Measurements from ENCODE around the gene REG3A.

Gene REG3A

DNA sequence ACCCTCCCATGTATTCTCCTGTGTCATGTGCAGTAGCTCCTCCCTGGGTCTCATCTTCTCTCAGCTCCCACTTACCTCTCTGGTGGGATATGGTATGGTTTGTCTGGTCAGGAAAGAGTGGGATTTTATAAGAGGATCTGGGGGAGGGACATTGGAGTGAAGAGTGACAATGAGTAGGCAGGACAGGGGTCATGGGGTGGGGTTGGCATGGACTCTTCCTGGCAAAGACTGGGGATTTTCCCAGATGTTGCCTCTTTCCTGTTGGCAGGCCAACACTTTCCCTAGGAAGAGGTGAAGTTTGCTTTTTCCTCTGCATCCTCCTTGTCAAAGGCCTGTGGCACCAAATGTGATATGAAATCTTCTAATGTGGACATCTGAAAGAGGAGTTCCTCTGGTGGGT lies at the start of gene REG3A:
Gene REG3A, minus strand, starts transcription at position 101 of the 400 bp plus-strand sequence. CDS start 348 bp downstream, outside the sequence.
- H3K4me3 ChIP-seq (ENCODE audit: low read depth, low read length) = no peak within 1 kb of the TSS
- DNase-seq (ENCODE audit: low read depth) = no peak

DNA sequence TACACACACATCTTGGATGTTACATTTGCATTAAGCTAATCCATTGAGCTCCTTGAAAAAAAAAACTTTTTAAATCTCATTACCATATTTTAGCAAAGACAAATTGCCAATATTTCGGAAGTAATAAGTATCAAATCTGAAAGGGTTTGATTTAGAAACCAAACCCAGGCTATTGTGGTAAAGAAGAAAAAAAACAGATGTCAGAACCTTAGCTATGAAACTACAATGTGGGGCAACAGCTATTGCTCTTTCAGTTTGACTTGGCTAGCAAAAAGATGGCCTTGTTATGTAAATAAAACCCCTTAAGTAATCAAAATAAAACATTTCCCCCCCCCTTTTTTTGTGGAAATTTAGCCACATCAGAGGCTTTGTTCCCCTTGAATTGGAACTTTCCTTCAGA lies 41.2 kb upstream of the REG3A start:
- H3K4me3 ChIP-seq (ENCODE audit: low read depth, low read length) = no peak overlapping the region
- TF ChIP-seq, protein P1, sequence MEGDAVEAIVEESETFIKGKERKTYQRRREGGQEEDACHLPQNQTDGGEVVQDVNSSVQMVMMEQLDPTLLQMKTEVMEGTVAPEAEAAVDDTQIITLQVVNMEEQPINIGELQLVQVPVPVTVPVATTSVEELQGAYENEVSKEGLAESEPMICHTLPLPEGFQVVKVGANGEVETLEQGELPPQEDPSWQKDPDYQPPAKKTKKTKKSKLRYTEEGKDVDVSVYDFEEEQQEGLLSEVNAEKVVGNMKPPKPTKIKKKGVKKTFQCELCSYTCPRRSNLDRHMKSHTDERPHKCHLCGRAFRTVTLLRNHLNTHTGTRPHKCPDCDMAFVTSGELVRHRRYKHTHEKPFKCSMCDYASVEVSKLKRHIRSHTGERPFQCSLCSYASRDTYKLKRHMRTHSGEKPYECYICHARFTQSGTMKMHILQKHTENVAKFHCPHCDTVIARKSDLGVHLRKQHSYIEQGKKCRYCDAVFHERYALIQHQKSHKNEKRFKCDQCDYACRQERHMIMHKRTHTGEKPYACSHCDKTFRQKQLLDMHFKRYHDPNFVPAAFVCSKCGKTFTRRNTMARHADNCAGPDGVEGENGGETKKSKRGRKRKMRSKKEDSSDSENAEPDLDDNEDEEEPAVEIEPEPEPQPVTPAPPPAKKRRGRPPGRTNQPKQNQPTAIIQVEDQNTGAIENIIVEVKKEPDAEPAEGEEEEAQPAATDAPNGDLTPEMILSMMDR (IDR thresholded peaks at IDR 0.05; ENCODE audit: low read depth, low read length, missing control alignments) = no peak
- DNase-seq (ENCODE audit: low read depth) = no peak

More for the DNA sequence above, at the start of gene REG3A:
- TF ChIP-seq, protein P1 (IDR thresholded peaks at IDR 0.05; ENCODE audit: low read depth, low read length, missing control alignments) = no peak

DNA sequence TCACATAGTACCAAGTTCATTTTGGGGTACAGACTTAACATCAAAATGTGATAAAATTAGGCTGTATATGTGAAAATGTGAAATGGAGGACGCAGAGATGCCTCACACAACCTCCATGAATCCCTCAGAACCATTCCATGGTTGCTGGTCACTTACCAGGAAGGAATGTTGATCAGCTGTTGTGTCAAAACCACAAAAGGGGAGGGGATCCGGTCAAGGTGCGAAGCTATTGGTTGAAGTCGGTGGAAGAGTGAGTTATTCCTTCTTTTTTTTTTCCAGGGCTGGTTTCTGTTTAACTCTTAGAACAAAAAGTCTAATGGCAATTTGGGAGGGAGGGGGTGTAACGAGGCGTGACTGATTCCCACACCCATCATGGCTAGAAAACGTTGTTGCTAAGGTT lies 32.3 kb upstream of the REG3A start:
- H3K4me3 ChIP-seq (ENCODE audit: low read depth, low read length) = no peak overlapping the region

DNA sequence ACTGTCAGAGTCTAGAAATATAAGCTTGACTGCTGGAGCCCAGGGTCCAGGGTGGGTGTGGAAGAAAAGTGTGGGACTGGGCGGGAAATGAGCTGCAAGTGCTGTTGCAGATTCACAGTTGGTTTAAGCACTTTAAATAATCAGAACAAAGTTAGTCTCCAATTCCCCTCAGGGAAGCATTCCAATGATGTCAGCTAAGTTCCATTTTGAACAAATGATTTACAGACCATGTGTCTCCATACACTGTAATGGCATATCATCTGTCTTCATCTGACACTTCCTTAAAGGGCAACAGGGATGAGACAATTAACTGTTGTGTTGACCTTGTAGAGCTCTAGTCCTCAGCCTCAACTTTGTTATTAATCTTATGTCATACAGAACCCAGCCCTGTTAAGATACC lies 31.5 kb upstream of the REG3A start:
- DNase-seq (ENCODE audit: low read depth) = no peak
- no peak overlapping the region for H3K4me3 ChIP-seq (ENCODE audit: low read depth, low read length)
- TF ChIP-seq, protein P1 (IDR thresholded peaks at IDR 0.05; ENCODE audit: low read depth, low read length, missing control alignments) = no peak

More for the DNA sequence above, 32.3 kb upstream of the REG3A start:
- TF ChIP-seq, protein P1 (IDR thresholded peaks at IDR 0.05; ENCODE audit: low read depth, low read length, missing control alignments) = no peak
- no peak for DNase-seq (ENCODE audit: low read depth)

DNA sequence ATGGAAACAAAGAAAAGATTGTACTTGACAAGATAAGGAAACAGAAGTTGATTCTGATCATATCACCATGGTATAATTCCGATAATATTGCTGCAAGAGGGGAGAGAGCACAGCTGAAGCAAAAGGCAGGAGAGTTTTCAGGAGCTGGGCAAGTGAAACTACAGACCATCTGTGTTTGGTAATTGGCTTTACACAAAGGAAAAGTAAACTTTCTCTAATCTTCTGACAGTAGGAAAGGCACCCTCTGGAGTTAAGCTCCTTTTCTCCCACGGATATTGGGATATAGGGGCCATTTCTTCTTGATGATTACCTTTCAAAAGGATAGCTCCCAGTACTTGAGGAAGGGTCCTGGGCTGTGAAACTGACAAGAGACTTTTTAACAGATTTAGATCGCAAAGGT lies 29.9 kb upstream of the REG3A start:
- H3K4me3 ChIP-seq (ENCODE audit: low read depth, low read length) = no peak overlapping the region
- TF ChIP-seq, protein P1 (IDR thresholded peaks at IDR 0.05; ENCODE audit: low read depth, low read length, missing control alignments) = no peak
- no peak for DNase-seq (ENCODE audit: low read depth)

DNA sequence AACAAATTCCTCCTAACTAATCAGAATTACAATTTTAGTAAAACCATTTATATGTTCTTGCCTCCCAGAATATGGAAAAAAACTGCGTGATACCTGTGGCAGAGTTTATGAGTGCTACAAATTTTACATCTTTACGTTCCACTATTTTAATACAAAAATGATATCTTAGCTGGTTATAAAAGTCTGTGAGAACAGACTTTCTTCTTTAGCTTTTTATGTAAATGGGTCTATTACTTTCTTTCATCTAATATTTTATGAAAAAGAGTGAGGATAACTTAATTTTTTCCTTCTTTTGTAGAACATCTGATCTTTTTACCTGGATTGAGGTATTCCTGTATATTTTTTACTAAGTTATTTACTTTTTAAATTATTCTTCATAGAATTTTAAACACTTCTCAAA lies 22.1 kb upstream of the REG3A start:
- no peak overlapping the region for H3K4me3 ChIP-seq (ENCODE audit: low read depth, low read length)
- DNase-seq (ENCODE audit: low read depth) = no peak
- TF ChIP-seq, protein P1 (IDR thresholded peaks at IDR 0.05; ENCODE audit: low read depth, low read length, missing control alignments) = no peak

DNA sequence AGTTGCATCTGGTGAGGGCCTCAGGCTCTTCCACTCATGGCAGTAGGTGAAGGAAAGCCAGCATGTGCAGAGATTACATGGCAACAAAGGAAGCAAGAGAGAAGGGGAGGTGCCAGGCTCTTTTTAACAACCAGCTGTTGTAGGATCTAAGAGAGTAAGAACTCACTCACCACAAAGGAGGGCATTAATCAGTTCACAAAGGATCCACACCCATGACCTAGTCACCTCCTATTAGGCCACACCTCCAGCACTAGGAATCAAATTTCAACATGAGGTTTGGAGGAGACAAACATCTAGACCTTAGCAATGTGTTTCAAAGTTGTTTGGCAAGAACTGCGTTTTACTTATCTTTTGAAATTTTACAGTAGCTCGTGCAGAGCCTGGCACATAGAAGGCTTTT lies 20.5 kb upstream of the REG3A start:
- TF ChIP-seq, protein P1 (IDR thresholded peaks at IDR 0.05; ENCODE audit: low read depth, low read length, missing control alignments) = no peak
- H3K4me3 ChIP-seq (ENCODE audit: low read depth, low read length) = no peak overlapping the region
- DNase-seq (ENCODE audit: low read depth) = no peak

Measured in GM12864 (cell line).